HEK293 (cell line): ENCODE results near the gene CCDC88C.

ENCODE experiments used
- CTCF ChIA-PET: fragments of 350-600 bp; formaldehyde crosslinking; extraction: SDS; loops from one replicate; lab custom pipeline; 2021; ENCODE audit warnings: antibody characterized with exemption; lab: Yijun Ruan, JAX
- POLR2A ChIA-PET: fragments of 300-600 bp; formaldehyde crosslinking; extraction: SDS; loops from one replicate; lab custom pipeline; 2020; ENCODE audit warnings: antibody characterized with exemption, inconsistent platforms; lab: Yijun Ruan, JAX
- H3K27ac ChIP-seq: fragments of 200-500 bp; sonication (Bioruptor generic); 2 replicates; pipeline ENCODE4 v1.5.1; 2014; ENCODE audit warnings: low read depth, low read length, control low read depth, inconsistent platforms; ENCODE audit errors: extremely low read depth
- H3K36me3 ChIP-seq, 2 experiments: fragments of 200-500 bp in 1 of 2; sonication (Bioruptor generic) in 1 of 2; 1 replicate in 1 of 2; 2 replicates in 1 of 2; pipeline ENCODE4 v1.5.1; 2014 to 2017; ENCODE audit warnings: inconsistent platforms in 2 of 2, low read length in 2 of 2; ENCODE audit not compliant: control insufficient read depth in 2 of 2, insufficient read depth in 1 of 2
- H3K4me1 ChIP-seq: fragments of 200-500 bp; sonication (Bioruptor generic); 2 replicates; pipeline ENCODE4 v1.5.1; 2014; ENCODE audit warnings: mild to moderate bottlenecking, low read length, inconsistent platforms; ENCODE audit not compliant: control insufficient read depth, insufficient read depth
- H3K4me3 ChIP-seq: 2 replicates; pipeline ENCODE4 v1.5.1; 2011; ENCODE audit warnings: low read depth, mild to moderate bottlenecking, control low read depth, low read length, moderate library complexity
- H3K9me3 ChIP-seq: fragments of 200-500 bp; sonication (Bioruptor generic); 2 replicates; pipeline ENCODE4 v1.5.1; 2014; ENCODE audit warnings: low read depth, low read length, inconsistent platforms; ENCODE audit not compliant: control insufficient read depth, insufficient read depth
- FEZF1 ChIP-seq: fragments of 450-650 bp; formaldehyde crosslinking; IDR thresholded peaks from 2 replicates; pipeline ENCODE4 v1.5.1; 2016; ENCODE audit warnings: missing biosample characterization, missing genetic modification characterization
- KLF1 ChIP-seq: fragments of 450-650 bp; formaldehyde crosslinking; IDR thresholded peaks from 2 replicates; pipeline ENCODE4 v1.5.1; 2016; ENCODE audit warnings: missing biosample characterization, missing genetic modification characterization
- PRDM10 ChIP-seq: fragments of 450-650 bp; formaldehyde crosslinking; IDR thresholded peaks from 2 replicates; pipeline ENCODE4 v1.5.1; 2016; ENCODE audit warnings: missing biosample characterization, missing genetic modification characterization
- PRDM2 ChIP-seq: fragments of 450-650 bp; formaldehyde crosslinking; IDR thresholded peaks from 2 replicates; pipeline ENCODE4 v1.5.1; 2016; ENCODE audit warnings: missing biosample characterization, missing genetic modification characterization, borderline replicate concordance
- SETDB1 ChIP-seq: IDR thresholded peaks from one replicate; pipeline ENCODE4 v1.6.1; 2017; ENCODE audit warnings: mild to moderate bottlenecking, low read length, moderate library complexity, mixed read lengths; ENCODE audit not compliant: insufficient read length
- YY2 ChIP-seq: fragments of 450-650 bp; formaldehyde crosslinking; IDR thresholded peaks from 2 replicates; pipeline ENCODE4 v1.5.1; 2016; ENCODE audit warnings: missing biosample characterization, missing genetic modification characterization
- ZBTB17 ChIP-seq: fragments of 450-650 bp; formaldehyde crosslinking; IDR thresholded peaks from 2 replicates; pipeline ENCODE4 v1.5.1; 2016; ENCODE audit warnings: missing biosample characterization, missing genetic modification characterization
- ZBTB44 ChIP-seq: fragments of 450-650 bp; IDR thresholded peaks from 2 replicates; pipeline ENCODE4 v1.5.1; 2018; ENCODE audit warnings: missing biosample characterization, mild to moderate bottlenecking, missing genetic modification characterization
- ZFP69B ChIP-seq: fragments of 450-650 bp; formaldehyde crosslinking; IDR thresholded peaks from 2 replicates; pipeline ENCODE4 v1.5.1; 2016; ENCODE audit warnings: missing biosample characterization, missing genetic modification characterization
- ZNF112 ChIP-seq: fragments of 450-650 bp; formaldehyde crosslinking; IDR thresholded peaks from 2 replicates; pipeline ENCODE4 v1.5.0; 2017; ENCODE audit warnings: missing biosample characterization, missing genetic modification characterization
- ZNF121 ChIP-seq: fragments of 450-650 bp; formaldehyde crosslinking; IDR thresholded peaks from 2 replicates; pipeline ENCODE4 v1.5.1; 2016; ENCODE audit warnings: missing biosample characterization, missing genetic modification characterization
- ZNF140 ChIP-seq: fragments of 450-650 bp; formaldehyde crosslinking; IDR thresholded peaks from 2 replicates; pipeline ENCODE4 v1.5.1; 2016; ENCODE audit warnings: missing biosample characterization, missing genetic modification characterization
- ZNF223 ChIP-seq: fragments of 450-650 bp; formaldehyde crosslinking; IDR thresholded peaks from 2 replicates; pipeline ENCODE4 v1.5.1; 2016; ENCODE audit warnings: missing biosample characterization, missing genetic modification characterization
- ZNF24 ChIP-seq: fragments of 450-650 bp; formaldehyde crosslinking; IDR thresholded peaks from 2 replicates; pipeline ENCODE4 v1.5.1; 2016; ENCODE audit warnings: missing biosample characterization, missing genetic modification characterization
- ZNF48 ChIP-seq: fragments of 450-650 bp; formaldehyde crosslinking; IDR thresholded peaks from 2 replicates; pipeline ENCODE4 v1.5.1; 2016; ENCODE audit warnings: missing biosample characterization, missing genetic modification characterization
- ZNF558 ChIP-seq: fragments of 450-650 bp; formaldehyde crosslinking; IDR thresholded peaks from 2 replicates; pipeline ENCODE4 v1.5.1; 2016; ENCODE audit warnings: missing biosample characterization, missing genetic modification characterization
- ZNF561 ChIP-seq: fragments of 450-650 bp; IDR thresholded peaks from 2 replicates; pipeline ENCODE4 v1.5.1; 2018; ENCODE audit warnings: missing biosample characterization, missing genetic modification characterization, borderline replicate concordance
- ZNF626 ChIP-seq: fragments of 450-650 bp; sonication (Bioruptor Pico); formaldehyde crosslinking; IDR thresholded peaks from 2 replicates; pipeline ENCODE4 v1.5.1; 2018; ENCODE audit warnings: missing biosample characterization, missing genetic modification characterization, inconsistent platforms
- ZNF645 ChIP-seq: fragments of 450-650 bp; formaldehyde crosslinking; IDR thresholded peaks from 2 replicates; pipeline ENCODE4; 2016; ENCODE audit warnings: missing biosample characterization, missing genetic modification characterization
- ZNF776 ChIP-seq: fragments of 450-650 bp; formaldehyde crosslinking; IDR thresholded peaks from 2 replicates; pipeline ENCODE4 v1.5.0; 2017; ENCODE audit warnings: missing biosample characterization, missing genetic modification characterization, borderline replicate concordance

Gene CCDC88C

GRCh38 chr14:91230397-91231035 lies 187.1 kb downstream of the CCDC88C start:
- no peak for TF ChIP-seq ZNF626 (tag by site-specific recombination)
- TF ChIP-seq ZNF24 (tag by site-specific recombination) = no peak
- TF ChIP-seq ZNF561 (tag by site-specific recombination) = no peak
- TF ChIP-seq ZNF776 (tag by site-specific recombination) = no peak
- TF ChIP-seq, all 188 proteins: peak for 0
- H3K4me1 ChIP-seq = no peaks in the 10 kb centered on the region
- POLR2A ChIA-PET = interaction anchor here (0.6 kb wide), 1 partner anchor 45 kb away, joined by 3 read pairs; no protein-coding TSS in a partner anchor
- H3K4me3 ChIP-seq = no peak overlapping the region
- CTCF ChIA-PET = interaction anchor here (0.6 kb wide), 1 partner anchor 60 kb away, joined by 4 read pairs; no protein-coding TSS in a partner anchor
- H3K36me3 ChIP-seq = no peaks in the 10 kb centered on the region
- no peak overlapping the region for H3K27ac ChIP-seq
- no peaks in the 10 kb centered on the region for H3K9me3 ChIP-seq

GRCh38 chr14:91229743-91230200 lies 187.8 kb downstream of the CCDC88C start:
- no peak overlapping the region for H3K4me3 ChIP-seq
- POLR2A ChIA-PET = no interaction called here
- no peak overlapping the region for H3K27ac ChIP-seq

More at GRCh38 chr14:91229743-91230200, 187.8 kb downstream of the CCDC88C start:
- H3K9me3 ChIP-seq = no peaks in the 10 kb centered on the region
- no peaks in the 10 kb centered on the region for H3K36me3 ChIP-seq
- CTCF ChIA-PET = no interaction called here
- H3K4me1 ChIP-seq = no peaks in the 10 kb centered on the region
- TF ChIP-seq ZBTB17 (tag by site-specific recombination) (no peak), ZNF112 (tag by site-specific recombination) (no peak), YY2 (tag by site-specific recombination) (no peak), ZNF558 (tag by site-specific recombination) (no peak), ZFP69B (tag by site-specific recombination) (no peak), KLF1 (tag by site-specific recombination) (no peak), ZNF140 (tag by site-specific recombination) (no peak), ZNF223 (tag by site-specific recombination) (no peak), PRDM10 (no peak), ZNF48 (tag by site-specific recombination) (no peak), FEZF1 (tag by site-specific recombination) (no peak), PRDM2 (tag by site-specific recombination) (no peak), ZBTB44 (no peak), ZNF645 (tag by site-specific recombination) (no peak), ZNF121 (tag by site-specific recombination) (no peak), SETDB1 (no peak)
